ENCODE measurements around the gene ZNF227.

GRCh38 chr19:44236384-44236783, 24.1 kb downstream of the ZNF227 start:
- TF ChIP-seq, protein P1, sequence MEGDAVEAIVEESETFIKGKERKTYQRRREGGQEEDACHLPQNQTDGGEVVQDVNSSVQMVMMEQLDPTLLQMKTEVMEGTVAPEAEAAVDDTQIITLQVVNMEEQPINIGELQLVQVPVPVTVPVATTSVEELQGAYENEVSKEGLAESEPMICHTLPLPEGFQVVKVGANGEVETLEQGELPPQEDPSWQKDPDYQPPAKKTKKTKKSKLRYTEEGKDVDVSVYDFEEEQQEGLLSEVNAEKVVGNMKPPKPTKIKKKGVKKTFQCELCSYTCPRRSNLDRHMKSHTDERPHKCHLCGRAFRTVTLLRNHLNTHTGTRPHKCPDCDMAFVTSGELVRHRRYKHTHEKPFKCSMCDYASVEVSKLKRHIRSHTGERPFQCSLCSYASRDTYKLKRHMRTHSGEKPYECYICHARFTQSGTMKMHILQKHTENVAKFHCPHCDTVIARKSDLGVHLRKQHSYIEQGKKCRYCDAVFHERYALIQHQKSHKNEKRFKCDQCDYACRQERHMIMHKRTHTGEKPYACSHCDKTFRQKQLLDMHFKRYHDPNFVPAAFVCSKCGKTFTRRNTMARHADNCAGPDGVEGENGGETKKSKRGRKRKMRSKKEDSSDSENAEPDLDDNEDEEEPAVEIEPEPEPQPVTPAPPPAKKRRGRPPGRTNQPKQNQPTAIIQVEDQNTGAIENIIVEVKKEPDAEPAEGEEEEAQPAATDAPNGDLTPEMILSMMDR (IDR thresholded peaks at IDR 0.05) = no peak
- TF ChIP-seq POLR2A (IDR thresholded peaks at IDR 0.05) = no peak

Measured in Peyer's patch (tissue), 4 donors.